ENCODE results near the gene GALNT17. TPM values are rescaled to one million over a fixed set of nuclear protein-coding genes. Genes with fewer than 3 reads are reported as not detected.

Gene GALNT17
- total RNA-seq, 1 donor from 2014 or later, result not detected

DNA sequence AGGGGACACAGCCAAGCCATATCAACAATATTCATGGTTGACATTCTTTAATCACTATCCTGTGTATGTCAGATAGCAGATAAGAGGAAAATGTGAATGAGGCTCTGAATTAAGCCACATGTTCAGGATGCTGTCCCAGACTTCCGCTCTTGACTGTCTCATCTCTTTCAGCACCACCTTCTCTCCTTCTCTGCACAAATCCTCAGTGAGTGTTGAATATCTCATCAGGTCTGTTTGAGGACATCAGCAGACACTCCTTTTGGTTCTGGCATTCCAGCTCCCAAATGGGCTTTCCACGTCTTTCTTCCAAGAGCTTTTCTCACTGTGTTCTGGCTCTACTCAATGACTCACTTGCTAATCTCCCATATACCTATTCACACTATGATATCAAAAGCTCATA lies 321.7 kb downstream of the GALNT17 start:
- no peak for DNase-seq (ENCODE audit: low read depth in 2 of 2)

DNA sequence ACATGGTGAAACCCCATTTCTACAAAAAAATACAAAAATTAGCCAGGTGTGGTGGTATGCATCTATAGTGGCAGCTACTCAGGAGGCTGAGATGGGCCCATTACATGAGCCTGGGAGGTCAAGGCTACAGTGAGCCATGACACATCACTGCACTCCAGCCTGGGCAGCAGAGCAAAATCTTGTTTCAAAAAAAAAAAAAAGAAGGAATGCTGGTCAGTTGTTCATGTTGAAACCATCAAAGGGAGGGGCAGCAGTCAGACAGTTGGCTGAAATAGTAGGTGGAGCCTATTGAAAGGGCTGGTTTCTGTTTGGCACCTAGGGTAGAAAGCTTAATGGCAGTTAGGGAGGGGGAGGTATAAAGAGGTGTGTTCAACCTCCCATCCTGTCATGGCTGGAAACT lies 323.0 kb downstream of the GALNT17 start:
- no peak for DNase-seq (ENCODE audit: low read depth in 2 of 2)

DNA sequence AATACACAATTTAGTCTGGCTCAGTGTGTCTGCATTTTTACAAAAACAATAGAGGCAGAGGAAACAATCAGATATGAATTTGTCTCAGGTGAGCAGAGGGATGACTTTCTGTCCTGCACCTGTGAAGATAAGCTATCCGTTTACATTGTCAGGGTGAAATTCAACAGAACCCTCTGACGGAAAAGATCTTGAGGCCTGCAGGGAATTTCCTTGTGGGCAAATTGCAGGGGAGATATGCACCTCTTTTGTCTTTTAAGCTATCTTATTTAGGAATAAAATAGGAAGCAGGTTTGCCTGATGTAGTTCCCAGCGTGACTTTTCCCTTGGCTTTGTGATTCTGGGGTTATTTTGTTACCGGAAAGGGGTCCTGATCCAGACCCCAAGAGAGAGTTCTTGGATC lies 325.1 kb downstream of the GALNT17 start:
- DNase-seq (ENCODE audit: low read depth in 2 of 2), result no peak

DNA sequence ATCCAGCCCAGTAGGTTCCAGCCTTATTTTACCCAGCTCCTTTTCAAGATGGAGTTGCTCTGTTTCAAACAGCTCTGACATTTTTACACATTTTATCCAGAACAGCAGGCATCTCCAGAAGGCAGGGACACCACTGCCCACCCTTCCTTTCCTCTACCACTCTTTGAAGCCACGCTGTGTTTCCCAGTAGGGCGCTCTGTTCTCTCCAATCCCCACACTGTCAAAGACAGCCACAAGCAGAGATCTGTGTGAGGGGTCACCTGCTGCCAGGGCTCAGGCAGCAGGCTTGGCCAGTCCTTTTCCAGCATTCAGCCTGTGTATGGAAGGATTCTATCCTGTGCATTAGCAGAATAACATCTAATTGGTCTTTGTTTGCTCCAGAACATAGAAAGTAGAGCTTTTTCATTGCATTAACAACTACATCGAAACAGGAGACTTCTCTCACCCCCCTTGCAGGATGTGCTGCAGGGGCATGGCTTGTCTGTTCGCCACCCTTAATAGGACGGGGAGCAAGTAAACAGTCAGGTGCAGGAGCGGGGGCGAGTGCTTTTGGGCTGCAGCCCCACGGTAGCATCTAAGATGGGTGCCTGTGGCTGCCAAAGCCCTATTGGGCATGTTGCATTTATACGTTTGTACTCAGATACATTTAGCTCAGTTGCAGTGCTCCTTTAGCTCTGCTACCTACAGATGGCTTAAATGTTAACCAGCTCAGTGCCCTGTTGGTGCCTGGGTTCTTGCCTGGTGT lies 326.1 kb downstream of the GALNT17 start:
- DNase-seq (ENCODE audit: low read depth in 2 of 2), result no peak

DNA sequence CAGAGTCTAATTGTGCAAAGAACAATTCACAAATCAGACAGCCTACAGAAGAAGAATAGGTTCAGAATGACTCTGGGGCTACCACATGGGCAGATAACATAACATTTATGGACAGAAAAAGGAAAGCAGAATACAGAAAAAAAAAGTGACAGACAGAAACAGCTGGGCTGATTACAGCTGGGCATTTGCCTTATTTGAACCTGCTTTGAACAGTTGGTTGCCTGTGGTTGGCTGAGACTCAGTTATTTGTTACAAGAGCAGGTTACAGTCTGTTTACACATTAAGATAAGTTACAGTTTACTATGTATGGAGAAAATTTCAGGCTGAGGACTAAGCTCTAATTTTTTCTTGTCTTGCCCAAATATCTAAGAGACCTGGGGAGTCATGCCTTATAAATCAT lies 327.2 kb downstream of the GALNT17 start:
- DNase-seq (ENCODE audit: low read depth in 2 of 2), result no peak

DNA sequence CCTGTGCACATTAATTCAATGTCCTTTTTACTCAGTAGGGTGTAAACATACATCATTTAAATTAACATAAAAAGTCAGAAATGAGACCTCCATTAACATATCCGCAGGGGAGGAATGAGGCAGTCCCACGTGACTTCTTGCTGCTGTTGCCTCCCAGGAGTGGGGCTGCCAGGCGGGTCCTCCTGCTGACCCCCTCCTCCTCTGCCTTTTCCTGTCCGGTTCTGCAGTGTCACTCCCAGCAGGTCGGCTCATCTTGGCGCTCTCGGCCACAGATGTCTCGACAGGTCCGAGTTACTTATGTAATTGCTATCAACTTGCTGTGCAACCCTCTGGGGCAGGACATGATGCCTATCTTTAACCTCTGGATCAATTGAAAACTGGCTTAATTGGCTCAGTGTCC lies 329.6 kb downstream of the GALNT17 start:
- DNase-seq (ENCODE audit: low read depth in 2 of 2), result no peak

DNA sequence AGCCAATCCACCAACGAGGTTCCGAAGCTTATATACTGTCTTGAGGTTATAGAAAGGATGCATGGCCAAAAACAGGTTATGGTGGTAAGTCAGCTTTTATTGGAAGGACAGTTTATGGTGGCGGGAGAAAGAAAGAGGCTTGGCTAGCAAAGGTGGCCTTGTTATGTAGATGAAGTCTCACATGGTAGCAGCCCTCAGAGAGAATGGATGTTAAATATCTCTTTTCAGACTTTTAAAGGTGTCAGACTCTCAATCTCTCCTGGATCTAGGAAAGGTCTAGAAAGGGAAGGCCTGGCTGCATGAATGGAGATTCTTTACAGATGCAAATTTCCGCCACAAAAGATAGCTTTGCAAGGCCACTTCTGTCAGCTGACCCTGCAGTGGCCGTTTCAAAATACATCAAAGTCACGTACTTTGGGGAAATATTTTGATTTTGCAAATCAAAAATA lies 333.8 kb downstream of the GALNT17 start:
- DNase-seq (ENCODE audit: low read depth in 2 of 2), result no peak

DNA sequence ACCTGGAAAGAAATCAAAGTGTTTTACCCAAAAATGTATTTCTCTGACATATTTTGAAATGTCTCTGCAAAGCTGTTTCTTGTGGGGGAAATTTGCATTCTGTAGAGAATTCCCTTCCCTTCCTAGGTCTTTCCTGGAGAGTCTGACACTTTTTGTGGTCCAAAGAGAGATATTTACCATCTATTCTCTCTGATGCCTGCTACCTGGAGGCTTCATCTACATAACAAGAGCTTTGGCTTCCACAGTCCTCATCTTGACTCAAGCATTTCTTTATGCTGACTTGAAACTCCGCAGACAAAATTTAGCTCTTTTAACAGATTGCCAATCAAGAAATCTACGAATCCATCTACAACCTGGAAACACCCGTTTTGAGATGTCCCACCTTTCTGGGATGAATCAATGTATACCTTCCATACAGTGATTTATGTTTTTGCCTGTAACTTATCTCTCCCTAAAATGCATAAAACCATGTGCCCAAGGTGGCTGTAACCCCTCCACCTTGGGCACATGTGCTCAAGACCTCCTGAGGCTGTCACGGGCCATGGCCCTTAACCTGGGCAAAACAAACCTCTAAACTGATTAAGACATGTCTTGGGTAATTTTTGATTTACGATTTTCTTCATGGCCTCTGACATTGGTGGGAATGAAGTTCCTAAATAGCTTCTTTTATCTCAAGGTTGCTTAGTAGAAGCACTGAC lies 334.7 kb downstream of the GALNT17 start:
- no peak for DNase-seq (ENCODE audit: low read depth in 2 of 2)

DNA sequence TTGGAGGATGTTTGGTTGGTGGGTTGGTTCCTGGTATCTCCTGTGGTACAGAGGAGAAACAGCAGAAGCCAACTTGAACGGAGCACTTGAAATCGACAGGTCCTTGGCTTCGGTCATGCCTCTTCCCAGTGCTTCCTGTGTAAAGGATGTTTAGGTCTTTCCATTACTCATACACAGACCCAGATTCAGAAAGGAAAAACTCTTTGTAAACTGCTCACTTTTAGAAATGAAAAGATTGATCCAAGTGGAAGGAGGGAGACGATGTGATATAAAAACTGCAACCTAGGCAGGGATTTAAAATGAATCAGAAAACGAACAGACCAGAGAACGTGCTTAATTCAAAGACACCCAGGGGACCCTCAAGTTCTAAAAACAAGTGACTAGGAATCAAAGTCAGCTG lies 338.4 kb downstream of the GALNT17 start:
- DNase-seq (ENCODE audit: low read depth in 2 of 2), result no peak

DNA sequence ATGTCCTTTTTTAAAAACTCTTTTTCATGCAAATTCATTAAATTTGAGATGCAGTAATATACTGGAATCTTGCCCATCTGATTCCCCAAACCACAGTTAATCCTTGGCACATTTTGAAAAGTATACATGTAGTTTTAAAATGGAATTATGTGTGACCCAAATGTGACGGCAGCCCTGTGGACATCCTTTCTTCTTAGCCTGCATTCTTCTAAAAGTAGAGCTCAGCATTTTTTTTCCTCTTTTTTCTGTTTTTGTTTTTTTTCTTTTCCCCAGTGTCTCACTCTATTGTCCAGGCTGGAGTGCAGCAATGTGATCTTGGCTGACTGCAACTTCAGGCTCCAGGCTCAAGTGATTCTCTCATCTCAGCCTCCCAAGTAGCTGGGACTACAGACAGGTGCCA lies 338.9 kb downstream of the GALNT17 start:
- DNase-seq (ENCODE audit: low read depth in 2 of 2), result no peak

DNA sequence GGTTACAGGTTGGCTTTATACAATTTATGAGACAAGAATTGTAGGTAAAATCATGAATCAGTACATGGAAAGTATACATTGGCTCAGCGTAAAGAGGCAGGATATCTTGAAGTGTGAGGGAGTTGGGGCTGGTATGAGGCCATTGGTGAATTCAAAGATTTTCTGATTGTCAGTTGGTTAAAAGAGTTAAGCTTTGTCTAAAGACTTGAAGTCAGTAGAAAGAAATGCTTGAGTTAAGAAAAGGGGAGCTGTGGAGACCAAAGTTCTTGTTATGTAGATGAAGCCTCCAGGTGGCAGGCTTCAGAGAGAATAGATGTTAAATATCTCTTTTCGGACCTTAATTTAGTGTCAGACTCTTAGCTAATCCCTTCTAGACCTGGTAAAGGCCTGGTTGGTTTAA lies 341.0 kb downstream of the GALNT17 start:
- DNase-seq (ENCODE audit: low read depth in 2 of 2), result no peak

DNA sequence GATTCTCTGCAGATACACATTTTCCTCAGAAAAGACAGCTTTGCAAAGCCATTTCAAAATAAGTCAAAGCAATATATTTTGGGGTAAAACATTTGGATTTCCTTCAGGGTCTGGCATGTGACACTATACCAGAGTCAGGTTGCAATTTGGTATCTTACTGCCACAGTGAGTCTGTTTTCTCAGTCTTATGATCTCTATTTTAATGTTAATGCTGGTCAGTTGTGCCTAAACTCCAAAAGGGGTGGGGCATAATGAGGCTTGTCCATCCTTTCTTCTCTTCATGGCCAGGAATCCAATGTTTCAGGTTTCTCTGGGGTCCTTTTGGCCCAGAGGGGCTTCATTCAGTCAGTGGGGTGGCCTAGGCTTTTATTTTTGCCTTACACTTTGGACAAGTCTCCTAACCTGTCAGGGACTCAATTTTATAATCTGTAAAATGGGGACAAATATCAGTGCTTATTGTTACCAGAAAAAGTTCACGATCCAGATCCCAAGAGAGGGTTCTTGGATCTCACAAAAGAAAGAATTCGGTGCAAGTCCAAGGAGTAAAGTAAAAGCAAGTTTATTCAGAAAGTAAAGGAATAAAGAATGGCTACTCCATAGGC lies 341.5 kb downstream of the GALNT17 start:
- no peak for DNase-seq (ENCODE audit: low read depth in 2 of 2)

DNA sequence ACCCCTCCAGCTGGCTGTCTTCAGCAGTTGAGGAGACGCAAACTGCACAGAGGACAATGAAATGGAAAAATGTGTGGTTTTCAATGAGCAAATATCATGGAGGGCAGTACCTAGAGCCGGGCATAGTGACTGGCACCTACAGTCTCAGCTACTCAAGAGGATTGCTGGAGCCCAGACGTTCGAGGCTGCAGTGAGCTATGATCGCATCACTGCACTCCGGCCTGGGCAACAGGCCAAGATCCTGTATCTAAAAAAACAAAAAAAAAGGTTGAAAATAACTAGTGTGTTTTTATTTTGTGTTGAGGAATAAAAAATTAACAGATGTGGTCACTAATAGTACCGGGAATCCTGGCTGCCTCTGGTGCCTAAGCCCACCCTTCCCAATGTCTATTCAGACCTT lies 345.5 kb downstream of the GALNT17 start:
- DNase-seq (ENCODE audit: low read depth in 2 of 2), result no peak

DNA sequence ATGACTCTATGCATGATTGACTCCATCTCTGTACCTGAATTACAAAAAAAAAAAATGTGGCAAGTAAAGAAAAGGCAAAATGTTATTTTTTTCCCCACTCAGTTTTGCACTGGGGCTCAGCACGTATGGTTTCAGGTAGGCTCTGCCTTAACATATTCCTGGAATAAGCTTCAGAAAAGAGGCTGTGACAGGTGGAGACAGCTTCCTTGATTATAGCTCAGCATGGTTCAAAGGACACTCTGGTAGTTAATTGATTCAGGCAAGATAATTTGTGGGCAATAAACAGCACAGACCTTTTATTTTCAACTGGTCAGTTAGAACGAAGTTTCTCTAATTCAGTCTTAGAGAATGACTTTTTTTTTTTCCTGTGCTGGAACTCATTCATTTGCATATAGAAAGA lies 347.3 kb downstream of the GALNT17 start:
- DNase-seq (ENCODE audit: low read depth in 2 of 2), result no peak

DNA sequence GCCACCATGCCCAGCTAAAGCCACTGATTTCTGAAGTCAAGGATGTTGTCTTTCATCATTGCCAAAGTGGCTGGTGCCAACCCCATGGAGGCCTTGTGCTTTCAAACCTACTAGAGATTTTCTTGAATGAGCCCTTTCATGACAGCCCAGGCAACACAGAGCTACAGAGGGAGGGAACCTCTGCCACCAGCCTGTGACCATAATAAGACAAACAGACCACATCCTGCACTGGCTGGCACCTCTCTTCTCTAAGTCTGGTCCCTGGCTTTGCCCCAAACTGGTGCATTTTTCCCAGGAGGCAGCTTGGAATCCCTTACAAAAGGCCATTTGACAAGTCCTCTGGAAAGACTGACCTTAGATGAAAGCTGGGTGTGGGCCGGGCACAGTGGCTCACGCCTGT lies 348.8 kb downstream of the GALNT17 start:
- DNase-seq (ENCODE audit: low read depth in 2 of 2), result no peak

DNA sequence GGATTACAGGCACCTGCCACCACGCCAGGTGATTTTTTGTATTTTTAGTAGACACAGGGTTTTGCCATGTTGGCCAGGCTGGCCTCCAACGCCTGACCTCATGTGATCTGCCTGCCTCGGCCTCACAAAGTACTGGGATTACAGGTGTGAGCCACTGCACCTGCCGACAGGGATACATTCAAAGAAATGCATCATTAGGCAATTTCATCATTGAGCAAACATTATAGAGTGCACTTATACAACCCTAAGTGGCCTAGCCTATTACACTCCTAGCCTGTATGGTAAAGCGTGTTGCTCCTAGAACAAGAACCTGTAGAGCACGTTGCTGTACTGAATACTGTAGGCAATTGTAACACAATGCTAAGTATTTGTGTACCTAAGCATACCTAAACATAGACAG lies 350.3 kb downstream of the GALNT17 start:
- no peak for DNase-seq (ENCODE audit: low read depth in 2 of 2)

DNA sequence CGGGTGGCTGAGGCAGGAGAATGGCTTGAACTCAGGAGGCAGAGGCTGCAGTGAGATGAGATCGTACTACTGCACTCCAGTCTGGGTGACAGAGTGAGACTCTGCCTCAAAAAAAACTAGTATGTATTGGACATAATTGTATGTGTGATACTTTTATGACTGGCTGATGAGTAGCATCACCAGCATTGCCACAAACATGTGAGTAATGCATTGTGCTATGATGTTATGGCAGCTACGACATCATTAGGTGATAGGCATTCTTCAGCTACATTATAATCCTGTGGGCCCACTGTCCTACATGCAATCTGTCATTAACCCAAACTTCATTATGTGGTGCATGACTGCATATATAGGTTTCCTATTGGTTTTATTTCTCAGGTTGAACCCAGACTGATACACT lies 352.4 kb downstream of the GALNT17 start:
- DNase-seq (ENCODE audit: low read depth in 2 of 2), result no peak

DNA sequence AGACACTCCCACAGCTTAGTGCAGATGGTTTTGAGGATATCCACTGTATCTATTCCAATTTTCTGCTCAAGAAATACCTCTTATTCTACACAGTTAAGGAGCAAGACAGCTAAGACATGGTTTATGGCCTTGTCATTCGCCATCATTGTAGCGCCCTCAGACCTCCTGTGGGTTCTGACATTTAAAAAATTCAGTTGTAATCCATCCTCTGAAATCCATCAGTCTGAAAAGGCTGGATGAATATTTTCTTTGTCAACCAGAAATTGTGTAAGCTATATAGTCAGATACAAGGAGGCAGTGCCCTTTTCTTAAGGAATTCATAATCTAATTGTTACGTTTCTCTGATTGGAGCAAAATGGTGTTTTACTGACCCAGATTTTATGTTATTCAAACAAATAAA lies 353.6 kb downstream of the GALNT17 start:
- DNase-seq (ENCODE audit: low read depth in 2 of 2), result no peak

DNA sequence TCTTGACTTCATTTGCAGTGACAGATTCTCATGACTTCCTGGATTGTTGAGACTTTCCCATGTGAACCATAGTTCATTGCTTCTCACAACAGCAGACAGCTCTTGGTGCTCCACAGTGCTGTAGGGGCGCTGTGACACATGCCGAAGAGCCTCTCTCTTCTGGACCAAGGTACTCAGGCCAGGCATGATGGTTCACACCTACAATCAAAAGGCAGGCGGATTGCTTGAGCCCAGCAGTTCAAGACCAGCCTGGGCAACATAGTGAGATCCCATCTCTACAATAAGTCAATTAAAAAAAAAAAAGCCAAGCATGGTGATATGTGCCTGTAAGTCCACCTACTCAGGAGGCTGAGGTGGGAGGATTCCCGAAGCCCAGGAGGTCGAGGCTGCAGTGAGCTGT lies 354.5 kb downstream of the GALNT17 start:
- no peak for DNase-seq (ENCODE audit: low read depth in 2 of 2)

DNA sequence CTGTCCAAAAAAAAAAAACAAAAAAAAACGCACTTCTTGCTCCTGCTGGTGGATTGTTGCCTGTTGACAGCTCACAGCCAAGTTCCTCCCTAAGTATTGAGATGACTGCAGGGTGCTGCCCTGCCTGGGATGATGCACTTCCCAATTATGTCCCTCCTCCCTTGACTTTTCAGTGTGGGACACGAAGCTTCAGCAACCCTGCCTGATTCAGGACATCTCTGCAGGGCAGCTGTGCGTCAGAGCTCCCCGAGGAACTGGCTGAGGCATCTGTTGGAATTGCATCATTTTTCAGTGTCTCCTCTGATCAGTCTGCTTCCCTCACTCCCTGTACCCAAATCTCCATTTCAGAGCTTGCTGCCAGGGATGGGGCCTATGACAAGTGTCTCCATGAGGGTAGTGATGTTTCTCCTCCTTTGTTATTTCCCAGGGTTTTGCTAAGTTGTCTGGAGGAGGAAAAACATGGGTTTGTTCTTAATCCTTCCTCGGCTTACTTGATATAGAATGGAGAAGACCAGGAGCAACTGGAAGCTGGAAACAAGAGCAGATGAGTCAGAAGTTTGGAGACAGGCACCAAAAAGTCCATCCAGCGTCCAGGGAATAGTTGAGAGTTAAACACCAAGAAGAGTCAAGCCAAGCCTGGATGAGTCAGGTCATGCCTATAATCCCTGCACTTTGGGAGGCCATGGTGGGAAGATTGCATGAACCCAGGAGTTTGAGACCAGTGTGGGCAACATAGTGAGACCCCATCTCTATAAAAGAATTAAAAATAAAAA lies 355.1 kb downstream of the GALNT17 start:
- no peak for DNase-seq (ENCODE audit: low read depth in 2 of 2)

DNA sequence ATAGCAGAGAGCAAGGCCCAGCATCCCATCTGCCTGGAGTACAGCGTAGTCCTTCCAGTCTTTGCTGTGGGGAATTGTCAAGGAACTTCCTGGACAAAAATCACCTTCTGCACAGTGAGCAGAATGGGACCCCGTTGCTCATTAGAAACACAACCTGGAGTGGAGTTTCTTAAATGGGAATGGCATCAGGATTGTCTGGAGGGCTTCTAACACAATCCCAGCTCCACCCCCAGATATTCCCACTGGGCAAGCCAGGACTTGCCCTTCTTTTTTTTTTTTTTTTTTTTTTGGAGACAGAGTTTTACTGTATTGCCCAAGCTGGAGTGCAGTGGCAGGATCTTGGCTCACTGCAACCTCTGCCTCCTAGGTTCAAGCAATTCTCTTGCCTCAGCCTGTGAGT lies 356.4 kb downstream of the GALNT17 start:
- DNase-seq (ENCODE audit: low read depth in 2 of 2), result peak in 1 of 2 donors; percentile 1

DNA sequence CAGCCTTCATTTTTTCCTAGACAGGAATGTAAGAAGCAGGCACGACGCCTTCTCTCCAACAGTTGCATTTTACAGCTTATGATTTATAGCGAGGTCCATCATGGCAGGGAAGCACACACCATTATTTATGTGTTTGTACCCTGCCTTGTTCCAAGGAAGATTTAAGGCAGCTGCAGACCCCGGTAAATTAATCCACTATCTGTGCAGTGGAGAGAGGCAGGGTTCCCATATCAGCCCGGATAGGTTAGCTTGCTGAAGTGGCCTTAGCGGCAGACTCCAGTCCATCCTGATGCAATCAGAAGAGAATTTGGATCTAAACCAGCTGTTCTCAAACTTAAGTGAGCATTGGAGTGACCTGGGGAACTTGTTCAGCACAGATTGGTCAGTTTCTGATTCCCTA lies 359.4 kb downstream of the GALNT17 start:
- no peak for DNase-seq (ENCODE audit: low read depth in 2 of 2)

All from dermis microvascular lymphatic vessel endothelial cell (primary cell).